HUES6 (cell line): Measurements from ENCODE around the gene POGK.
"Not testable (repeated sequence)": the region's sequence is repeated elsewhere in the genome, so short reads cannot be mapped to it uniquely, and the experiment has no call there.

Source experiments
- H3K27ac ChIP-seq: 2 replicates; pipeline ENCODE4 v1.7.0; 2013; ENCODE audit warnings: low read depth, mild to moderate bottlenecking, low read length, inconsistent platforms
- H3K27me3 ChIP-seq: 2 replicates; pipeline ENCODE4 v1.6.1; 2013; ENCODE audit warnings: low read length; ENCODE audit not compliant: control insufficient read depth, insufficient read depth
- H3K36me3 ChIP-seq: 2 replicates; pipeline ENCODE4 v1.6.1; 2013; ENCODE audit warnings: low read length; ENCODE audit not compliant: control insufficient read depth, insufficient read depth
- H3K4me1 ChIP-seq: 2 replicates; pipeline ENCODE4 v1.6.1; 2013; ENCODE audit warnings: low read length; ENCODE audit not compliant: control insufficient read depth, insufficient read depth
- H3K4me3 ChIP-seq: 2 replicates; pipeline ENCODE4 v1.5.1; 2013; ENCODE audit warnings: low read depth, low read length
- H3K9ac ChIP-seq: one replicate; pipeline ENCODE4 v1.6.1; 2013; ENCODE audit warnings: mild to moderate bottlenecking, low read length
- H3K9me3 ChIP-seq: 2 replicates; pipeline ENCODE4 v1.6.1; 2013; ENCODE audit warnings: low read depth, low read length; ENCODE audit not compliant: control insufficient read depth, insufficient read depth

The POGK gene

GRCh38 chr1:166838766-166839599 is at the start of gene POGK:
POGK (plus strand) TSS chr1:166839475; CDS start chr1:166840957, 1,482 bp downstream.
- peaks cover 34% of the 10 kb centered on the region for H3K36me3 ChIP-seq
- no peaks in the 10 kb centered on the region for H3K27me3 ChIP-seq
- H3K27ac ChIP-seq: peak within 1 kb of the TSS; percentile 71
- H3K9me3 ChIP-seq: no peaks in the 10 kb centered on the region
- peaks cover 21% of the 10 kb centered on the region for H3K4me1 ChIP-seq
- H3K9ac ChIP-seq: peak within 1 kb of the TSS; percentile 91
- H3K4me3 ChIP-seq: peak within 1 kb of the TSS; percentile 86

- Histone ChIP-seq H3K9ac (no peak overlapping the region), H3K27me3 (no peaks in the 10 kb centered on the region), H3K27ac (no peak overlapping the region), H3K9me3 (no peaks in the 10 kb centered on the region), H3K4me3 (no peak overlapping the region), H3K36me3 (no peaks in the 10 kb centered on the region), H3K4me1 (no peaks in the 10 kb centered on the region)
Observed at GRCh38 chr1:166796620-166797236, 42.5 kb upstream of the POGK start.

GRCh38 chr1:166808952-166809351 is 30.3 kb upstream of the POGK start:
- no peak overlapping the region for H3K27ac ChIP-seq
- no peak overlapping the region for H3K4me3 ChIP-seq
- H3K27me3 ChIP-seq: no peaks in the 10 kb centered on the region
- H3K9me3 ChIP-seq: no peaks in the 10 kb centered on the region
- no peak overlapping the region for H3K9ac ChIP-seq
- no peaks in the 10 kb centered on the region for H3K36me3 ChIP-seq
- H3K4me1 ChIP-seq: no peaks in the 10 kb centered on the region

- Histone ChIP-seq H3K27me3 (no peaks in the 10 kb centered on the region), H3K9me3 (no peaks in the 10 kb centered on the region; the same call in 1 of the 2 replicates), H3K27ac (no peak overlapping the region), H3K4me3 (no peak overlapping the region), H3K9ac (no peak overlapping the region), H3K4me1 (no peaks in the 10 kb centered on the region), H3K36me3 (no peaks in the 10 kb centered on the region)
Observed at GRCh38 chr1:166811691-166812090, 27.6 kb upstream of the POGK start.

- Histone ChIP-seq H3K27me3 (no peaks in the 10 kb centered on the region), H3K27ac (no peak overlapping the region), H3K9ac (no peak overlapping the region), H3K36me3 (no peaks in the 10 kb centered on the region), H3K4me3 (no peak overlapping the region), H3K4me1 (no peaks in the 10 kb centered on the region), H3K9me3 (no peaks in the 10 kb centered on the region; the same call in 1 of the 2 replicates)
Observed at GRCh38 chr1:166813508-166814223, 25.6 kb upstream of the POGK start.

- H3K9me3 ChIP-seq: peaks cover 1% of the 10 kb centered on the region; the same call in 1 of the 2 replicates
- no peaks in the 10 kb centered on the region for H3K36me3 ChIP-seq
- H3K27ac ChIP-seq: no peak overlapping the region
- H3K4me1 ChIP-seq: no peaks in the 10 kb centered on the region
- H3K27me3 ChIP-seq: no peaks in the 10 kb centered on the region
- no peak overlapping the region for H3K4me3 ChIP-seq
- H3K9ac ChIP-seq: no peak overlapping the region
Observed at GRCh38 chr1:166814611-166815010, 24.7 kb upstream of the POGK start.

- H3K27ac ChIP-seq: no peak overlapping the region
- H3K4me1 ChIP-seq: no peaks in the 10 kb centered on the region
- no peaks in the 10 kb centered on the region for H3K36me3 ChIP-seq
- no peak overlapping the region for H3K9ac ChIP-seq
- H3K4me3 ChIP-seq: no peak overlapping the region
- H3K9me3 ChIP-seq: peaks cover 15% of the 10 kb centered on the region
- H3K27me3 ChIP-seq: no peaks in the 10 kb centered on the region
Observed at GRCh38 chr1:166819974-166820373, 19.3 kb upstream of the POGK start.

GRCh38 chr1:166822385-166822784 is 16.9 kb upstream of the POGK start:
- no peak overlapping the region for H3K9ac ChIP-seq
- H3K36me3 ChIP-seq: no peaks in the 10 kb centered on the region
- H3K4me3 ChIP-seq: no peak overlapping the region
- no peaks in the 10 kb centered on the region for H3K4me1 ChIP-seq
- H3K27ac ChIP-seq: no peak overlapping the region
- peaks cover 19% of the 10 kb centered on the region for H3K9me3 ChIP-seq
- H3K27me3 ChIP-seq: no peaks in the 10 kb centered on the region

GRCh38 chr1:166827426-166827825 is 11.8 kb upstream of the POGK start:
- Histone ChIP-seq H3K9me3 (peaks cover 28% of the 10 kb centered on the region), H3K36me3 (no peaks in the 10 kb centered on the region), H3K27me3 (no peaks in the 10 kb centered on the region), H3K9ac (no peak overlapping the region), H3K4me3 (no peak overlapping the region), H3K27ac (no peak overlapping the region), H3K4me1 (no peaks in the 10 kb centered on the region)

GRCh38 chr1:166829762-166830161 is 9.5 kb upstream of the POGK start:
- H3K9me3 ChIP-seq: peaks cover 28% of the 10 kb centered on the region
- H3K27ac ChIP-seq, H3K4me3 ChIP-seq, H3K36me3 ChIP-seq, H3K9ac ChIP-seq, H3K27me3 ChIP-seq, H3K4me1 ChIP-seq: not testable (repeated sequence)

GRCh38 chr1:166836733-166837132 is 2.5 kb upstream of the POGK start:
- H3K36me3 ChIP-seq: peaks cover 12% of the 10 kb centered on the region
- H3K27me3 ChIP-seq: no peaks in the 10 kb centered on the region
- no peak overlapping the region for H3K27ac ChIP-seq
- no peak overlapping the region for H3K9ac ChIP-seq
- peaks cover 18% of the 10 kb centered on the region for H3K4me1 ChIP-seq
- no peak overlapping the region for H3K4me3 ChIP-seq
- H3K9me3 ChIP-seq: no peaks in the 10 kb centered on the region
